Iris pigment epithelial cell (primary cell): Measurements from ENCODE around the gene TTC32.

Experiments used
- DNase-seq: peaks from one replicate; pipeline ENCODE4 v3.0.0-alpha.2; 2011; ENCODE audit warnings: low read depth

TTC32 gene

DNA sequence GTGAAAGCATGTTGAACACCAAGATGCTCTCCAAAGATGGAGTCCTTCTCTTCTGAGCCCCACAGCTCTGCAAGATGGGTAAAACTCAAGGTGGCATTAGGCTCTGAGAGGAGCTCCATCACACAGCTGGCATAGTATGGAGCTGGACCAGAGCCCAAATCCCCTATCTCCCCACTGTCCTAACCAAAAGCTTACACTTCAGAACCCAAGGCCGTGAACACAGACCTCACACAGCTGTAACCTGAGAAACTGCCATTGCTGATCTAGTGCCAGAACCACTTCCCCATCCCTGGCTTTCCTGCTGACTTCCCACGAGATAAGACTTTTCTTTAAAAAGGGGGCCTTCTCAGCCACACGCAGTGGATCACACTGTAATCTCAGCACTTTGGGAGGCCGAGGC, 25.0 kb downstream of the TTC32 start:
- peak; percentile 55 for DNase-seq

DNA sequence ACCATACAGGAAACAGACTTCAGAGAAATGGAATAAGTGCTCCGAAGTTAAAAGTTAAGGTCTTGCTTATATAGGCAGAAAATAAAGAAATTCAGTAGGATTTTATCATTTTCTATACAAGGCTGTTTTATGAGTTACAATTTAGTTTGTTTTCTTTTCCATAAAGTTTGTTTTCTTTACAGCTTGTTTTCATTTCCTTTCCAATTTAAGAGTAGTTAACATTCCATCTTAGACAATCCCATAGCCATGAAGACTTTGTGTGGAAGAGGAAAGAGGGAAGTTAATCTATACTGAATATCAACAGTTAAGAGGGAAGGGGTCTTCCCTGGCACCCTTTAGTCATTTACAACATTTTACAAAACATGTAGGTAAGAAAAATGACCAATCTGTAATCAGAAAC, 26.5 kb downstream of the TTC32 start:
- DNase-seq, result no peak

DNA sequence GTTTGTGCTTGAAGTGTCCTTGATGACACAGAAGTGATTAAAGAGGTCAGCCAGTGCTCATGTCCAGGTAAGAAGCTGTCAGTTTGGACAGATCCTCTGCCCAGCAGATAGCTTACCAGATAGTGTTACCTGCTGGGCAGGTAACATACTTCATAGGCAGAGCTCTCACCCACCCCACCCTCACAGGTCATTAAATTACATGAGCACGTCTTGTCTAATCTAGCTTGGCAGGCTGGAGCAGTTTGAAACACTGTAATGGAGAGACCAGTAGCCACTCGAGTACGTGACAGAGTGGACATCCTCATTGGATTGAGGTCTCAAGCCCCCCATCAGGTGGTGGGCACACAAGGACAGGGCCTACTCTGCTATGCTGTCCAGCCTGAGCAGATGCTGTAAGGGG, 27.1 kb downstream of the TTC32 start:
- DNase-seq, result no peak

- DNase-seq, result no peak
Observed at GRCh38 chr2:19873014-19873413, 28.8 kb downstream of the TTC32 start.

GRCh38 chr2:19872302-19872701, 29.5 kb downstream of the TTC32 start:
- DNase-seq, result no peak

DNA sequence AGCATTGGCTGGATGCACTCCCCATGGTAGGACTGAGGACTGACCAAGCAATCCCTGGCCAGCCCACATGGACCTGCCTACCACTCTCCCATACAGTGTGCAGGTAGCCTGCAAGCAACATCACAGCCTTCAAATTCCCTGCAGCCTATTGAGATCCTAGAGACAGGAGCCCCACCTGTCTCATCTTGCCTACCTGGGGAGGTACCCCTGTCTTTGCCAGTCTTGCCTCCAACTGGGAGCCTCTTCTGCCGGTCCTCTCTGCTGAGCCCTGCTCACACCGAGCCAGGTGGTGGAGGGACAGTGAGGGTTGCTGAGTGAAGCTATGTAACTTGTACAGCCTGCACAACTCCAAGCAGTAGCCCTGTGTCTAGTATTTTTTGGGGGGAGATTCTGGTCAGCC, 29.9 kb downstream of the TTC32 start:
- DNase-seq, result no peak

GRCh38 chr2:19870792-19871191, 31.0 kb downstream of the TTC32 start:
- DNase-seq, result no peak

GRCh38 chr2:19868701-19869580, 32.8 kb downstream of the TTC32 start:
- peak; percentile 21 for DNase-seq

DNA sequence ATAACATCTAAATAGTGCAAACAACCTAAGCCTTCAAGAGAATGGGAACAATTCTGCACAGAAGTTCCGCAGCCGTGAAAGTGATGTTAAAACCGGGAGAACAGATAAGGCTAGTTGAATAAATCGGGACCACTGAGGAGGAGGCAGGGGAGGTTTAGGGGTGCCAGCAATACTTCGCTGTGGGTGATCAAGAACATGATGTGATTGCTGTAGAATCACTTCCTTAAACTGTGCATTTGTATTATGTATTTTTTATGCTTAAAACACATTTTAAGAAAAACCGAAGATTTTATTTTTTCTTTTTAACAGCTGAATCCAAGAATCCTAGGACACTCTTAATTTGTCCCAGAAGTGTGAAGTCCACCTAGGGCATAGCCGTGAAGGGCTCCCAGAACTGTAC, 33.6 kb downstream of the TTC32 start:
- no peak for DNase-seq

- DNase-seq, result no peak
Observed at GRCh38 chr2:19866771-19867170, 35.0 kb downstream of the TTC32 start.

GRCh38 chr2:19865151-19865550, 36.6 kb downstream of the TTC32 start:
- no peak for DNase-seq

- no peak for DNase-seq
Observed at GRCh38 chr2:19864381-19864780, 37.4 kb downstream of the TTC32 start.

- DNase-seq, result peak; percentile 36
Observed at GRCh38 chr2:19863303-19864041, 38.3 kb downstream of the TTC32 start.

GRCh38 chr2:19861813-19862212, 40.0 kb downstream of the TTC32 start:
- DNase-seq, result peak; percentile 25

DNA sequence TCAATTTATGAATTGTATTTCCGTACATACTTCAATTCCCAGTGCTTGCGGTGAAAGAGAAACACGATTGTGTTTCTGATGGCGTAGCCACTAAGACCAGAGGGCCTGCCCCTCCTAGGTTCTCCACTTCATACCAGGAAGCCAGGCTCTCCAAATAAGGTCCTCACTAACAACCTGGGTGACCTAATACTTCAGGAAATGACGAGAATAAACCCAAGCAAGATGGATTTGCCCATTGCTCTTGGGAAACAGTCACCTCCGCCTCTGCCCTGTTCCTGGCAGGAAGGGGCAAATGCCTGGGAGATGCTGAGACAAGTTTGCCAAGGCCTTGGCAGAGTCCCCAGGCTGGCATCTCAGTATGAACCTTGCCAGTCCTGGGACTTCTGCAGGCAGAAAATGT, 41.8 kb downstream of the TTC32 start:
- DNase-seq, result no peak

- DNase-seq, result no peak
Observed at GRCh38 chr2:19859565-19859964, 42.2 kb downstream of the TTC32 start.

DNA sequence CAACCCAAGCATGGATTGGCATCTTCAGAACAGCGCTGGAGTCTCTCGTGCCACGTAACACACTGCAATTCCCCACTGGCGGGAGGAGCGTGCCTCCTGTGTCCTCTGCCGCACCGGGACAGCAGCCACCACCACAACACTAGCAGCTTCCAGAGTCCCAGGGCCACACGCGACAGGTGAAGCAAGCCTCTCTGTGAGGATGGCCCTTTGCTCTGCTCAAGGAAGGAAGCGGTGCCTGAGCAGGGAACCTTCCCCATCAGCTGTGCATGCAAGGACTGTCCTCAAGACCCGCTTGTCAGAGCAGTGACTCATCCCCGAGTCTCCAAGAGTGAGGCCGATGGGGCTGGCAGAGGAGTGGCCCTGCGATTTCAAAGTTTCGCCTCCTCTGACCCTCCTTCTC, 44.0 kb downstream of the TTC32 start:
- no peak for DNase-seq

- DNase-seq, result no peak
Observed at GRCh38 chr2:19857100-19857499, 44.7 kb downstream of the TTC32 start.

DNA sequence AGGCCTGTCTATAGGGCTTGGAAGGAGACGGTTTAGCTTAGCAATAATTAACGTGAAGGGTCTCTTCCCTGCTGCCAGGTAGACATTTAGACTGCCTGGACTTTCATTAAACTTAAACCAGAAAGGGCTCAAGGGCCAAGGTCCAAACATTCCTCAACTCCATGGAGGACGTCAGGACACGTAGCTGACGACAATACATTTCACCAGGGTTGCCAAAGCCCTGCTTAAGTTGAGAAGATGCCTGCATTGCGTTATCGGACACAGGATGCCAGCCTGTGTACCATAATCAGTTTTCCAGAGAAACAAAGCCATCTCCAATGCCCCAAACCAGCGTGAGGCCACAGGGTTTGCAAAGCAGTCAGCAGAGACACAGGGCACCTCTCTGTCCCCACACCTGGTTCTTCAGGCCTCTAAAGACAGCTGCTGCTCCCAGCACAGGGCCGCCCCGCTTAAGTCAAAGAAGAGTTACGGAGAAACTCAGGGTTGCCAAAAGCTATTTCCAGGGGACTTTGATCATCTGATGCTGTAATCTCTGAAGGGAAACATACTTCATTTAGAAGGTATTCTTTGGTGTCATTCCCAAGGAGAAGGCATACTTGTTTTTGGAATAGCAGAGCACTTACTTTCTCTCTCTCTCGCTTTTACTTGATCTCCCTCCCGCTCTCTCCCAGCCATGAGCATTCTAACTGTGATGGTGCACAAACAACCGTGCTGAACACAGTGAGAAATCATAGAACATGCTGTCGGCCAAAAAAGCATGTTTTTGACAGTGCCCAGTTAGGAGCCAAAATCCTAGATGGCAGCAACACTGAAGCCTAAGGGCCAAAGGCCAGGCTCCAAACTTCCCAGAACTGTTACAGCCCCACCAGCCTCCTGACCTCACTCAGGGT, 46.0 kb downstream of the TTC32 start:
- no peak for DNase-seq

DNA sequence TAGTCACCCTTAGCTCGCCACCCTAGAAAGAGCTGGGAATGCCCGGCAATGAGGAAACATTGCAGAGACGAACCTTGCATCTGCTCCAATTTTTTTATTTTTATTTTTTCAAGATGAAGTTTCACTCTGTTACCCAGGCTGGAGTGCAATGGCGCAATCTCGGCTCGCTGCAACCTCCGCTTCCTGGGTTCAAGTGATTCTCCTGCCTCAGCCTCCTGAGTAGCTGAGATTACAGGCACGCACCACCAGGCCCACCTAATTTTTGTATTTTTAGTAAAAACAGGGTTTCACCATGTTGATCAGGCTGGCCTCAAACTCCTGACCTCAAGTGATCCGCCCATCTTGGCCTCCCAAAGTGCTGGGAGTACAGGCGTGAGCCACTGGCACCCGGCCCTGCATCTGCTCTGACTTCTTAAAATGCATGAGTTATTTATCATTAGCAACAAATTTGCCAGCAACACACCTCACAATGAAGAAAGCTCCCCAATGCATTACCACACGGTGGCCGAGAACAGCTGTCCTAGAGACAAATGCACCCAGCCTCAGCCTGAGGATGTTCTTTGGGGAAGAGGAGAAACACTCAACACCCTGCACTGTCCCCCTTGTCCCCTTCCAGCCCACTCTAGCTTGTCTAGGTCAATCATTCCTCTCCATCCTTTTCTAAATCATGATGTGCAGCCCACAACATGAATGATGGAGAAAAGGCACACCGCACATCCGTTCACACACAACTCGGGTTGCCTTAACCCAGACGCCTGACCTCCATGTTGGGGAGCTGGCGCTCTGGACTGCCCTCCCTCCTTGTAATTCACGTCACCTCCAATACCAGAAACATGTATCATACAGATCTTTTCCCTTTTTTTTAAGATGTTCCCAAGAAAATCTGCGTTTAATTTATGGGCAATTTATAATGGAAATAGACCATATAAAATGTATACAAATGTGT, 46.9 kb downstream of the TTC32 start:
- no peak for DNase-seq

DNA sequence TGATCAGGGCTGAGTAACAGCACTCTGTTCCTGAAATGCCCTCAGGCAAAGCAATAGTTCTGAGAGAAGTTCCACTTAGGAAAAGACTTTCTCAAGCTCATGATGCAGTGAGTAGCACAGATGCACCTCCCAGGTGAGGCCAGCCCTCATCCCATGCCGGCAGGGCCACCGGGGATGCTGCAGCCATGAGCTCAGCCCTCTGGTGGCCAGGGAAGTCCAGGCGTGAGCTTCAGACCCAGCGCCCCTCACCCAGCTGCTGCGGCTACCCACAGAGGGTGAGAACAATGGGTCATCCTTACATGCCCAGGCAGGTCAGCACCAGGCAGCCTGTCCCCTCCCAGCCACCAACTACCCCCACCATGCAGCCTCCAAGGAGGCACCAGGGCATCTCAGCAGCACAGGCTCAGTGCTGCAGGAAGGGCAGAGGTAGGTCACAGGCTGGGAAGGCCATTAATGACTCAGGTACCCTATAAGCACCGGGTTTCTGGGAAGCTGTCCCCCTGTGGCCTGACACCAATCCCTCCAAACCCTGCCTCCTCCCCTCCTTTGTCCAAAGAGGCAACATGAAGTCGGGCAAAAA, 50.6 kb downstream of the TTC32 start:
- no peak for DNase-seq
